ENCODE data around the gene GTPBP3.

GTPBP3 gene

DNA sequence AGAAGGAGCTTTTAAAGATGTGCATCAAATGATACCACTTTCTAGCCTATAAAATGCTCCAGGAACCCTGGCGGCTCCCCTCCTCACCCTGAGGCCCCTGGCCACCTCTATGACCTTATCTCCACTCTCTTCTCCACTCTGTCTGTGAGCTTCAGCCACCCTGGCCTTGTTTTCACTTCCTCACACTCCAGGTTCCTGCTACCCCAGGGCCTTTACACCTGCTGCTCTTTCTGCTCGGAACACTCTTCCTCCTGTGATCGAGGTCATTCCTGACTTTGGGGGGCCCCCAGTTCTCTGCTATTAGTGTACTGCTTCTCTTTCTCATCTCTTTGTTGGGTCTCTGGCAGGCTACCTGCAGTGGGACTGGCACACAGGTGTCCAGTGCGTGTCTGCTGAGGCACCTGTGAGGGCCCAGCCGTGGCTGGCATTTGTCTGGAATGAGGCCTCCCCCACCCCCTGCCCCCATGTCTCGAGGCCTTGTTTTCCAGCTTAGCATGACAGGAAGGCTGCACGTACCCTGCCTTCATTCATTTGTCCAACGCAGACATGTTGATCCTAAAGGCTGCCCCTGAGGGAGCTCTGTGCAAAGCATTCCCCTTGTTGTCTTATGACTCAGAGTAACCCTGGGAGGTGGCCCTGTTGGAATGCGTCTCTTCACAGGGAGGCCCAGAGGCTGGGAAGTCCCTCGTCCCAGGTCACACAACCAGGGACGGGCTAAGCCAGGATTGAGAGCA is 25.7 kb upstream of the GTPBP3 start:
- peak; percentile 77 for DNase-seq (ENCODE audit: low read depth)
- H3K4me3 ChIP-seq (ENCODE audit: low read length): no peak overlapping the region
- TF ChIP-seq, protein P1, sequence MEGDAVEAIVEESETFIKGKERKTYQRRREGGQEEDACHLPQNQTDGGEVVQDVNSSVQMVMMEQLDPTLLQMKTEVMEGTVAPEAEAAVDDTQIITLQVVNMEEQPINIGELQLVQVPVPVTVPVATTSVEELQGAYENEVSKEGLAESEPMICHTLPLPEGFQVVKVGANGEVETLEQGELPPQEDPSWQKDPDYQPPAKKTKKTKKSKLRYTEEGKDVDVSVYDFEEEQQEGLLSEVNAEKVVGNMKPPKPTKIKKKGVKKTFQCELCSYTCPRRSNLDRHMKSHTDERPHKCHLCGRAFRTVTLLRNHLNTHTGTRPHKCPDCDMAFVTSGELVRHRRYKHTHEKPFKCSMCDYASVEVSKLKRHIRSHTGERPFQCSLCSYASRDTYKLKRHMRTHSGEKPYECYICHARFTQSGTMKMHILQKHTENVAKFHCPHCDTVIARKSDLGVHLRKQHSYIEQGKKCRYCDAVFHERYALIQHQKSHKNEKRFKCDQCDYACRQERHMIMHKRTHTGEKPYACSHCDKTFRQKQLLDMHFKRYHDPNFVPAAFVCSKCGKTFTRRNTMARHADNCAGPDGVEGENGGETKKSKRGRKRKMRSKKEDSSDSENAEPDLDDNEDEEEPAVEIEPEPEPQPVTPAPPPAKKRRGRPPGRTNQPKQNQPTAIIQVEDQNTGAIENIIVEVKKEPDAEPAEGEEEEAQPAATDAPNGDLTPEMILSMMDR (IDR thresholded peaks at IDR 0.05; ENCODE audit: insufficient read depth, low read depth, low read length, missing control alignments): no peak

GRCh38 chr19:17312189-17313113 is 24.9 kb upstream of the GTPBP3 start:
- TF ChIP-seq, protein P1 (IDR thresholded peaks at IDR 0.05; ENCODE audit: insufficient read depth, low read depth, low read length, missing control alignments): no peak
- no peak for DNase-seq (ENCODE audit: low read depth)
- H3K4me3 ChIP-seq (ENCODE audit: low read length): no peak overlapping the region

GRCh38 chr19:17314007-17314593 is 23.3 kb upstream of the GTPBP3 start:
- no peak for DNase-seq (ENCODE audit: low read depth)
- TF ChIP-seq, protein P1 (IDR thresholded peaks at IDR 0.05; ENCODE audit: insufficient read depth, low read depth, low read length, missing control alignments): no peak
- H3K4me3 ChIP-seq (ENCODE audit: low read length): no peak overlapping the region

DNA sequence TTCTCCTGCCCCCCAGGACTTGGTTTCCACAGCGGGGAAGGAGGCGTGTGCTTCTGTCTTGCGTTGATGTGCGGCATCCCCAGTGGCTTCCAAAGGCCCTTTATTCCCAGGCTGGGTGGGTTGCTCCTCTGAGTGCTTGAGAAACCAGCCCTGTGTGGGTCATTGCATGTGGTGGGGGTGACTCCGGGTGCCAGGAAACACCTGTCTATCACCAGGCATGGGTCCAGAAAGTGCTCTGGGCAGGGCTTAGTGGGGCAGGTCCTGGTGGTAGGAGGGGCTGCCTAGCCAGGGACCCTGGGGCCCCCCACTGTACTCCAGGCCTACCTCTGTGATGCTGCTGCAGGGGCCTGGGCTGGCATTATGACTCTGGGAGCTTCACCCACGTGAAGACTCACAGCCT is 18.4 kb upstream of the GTPBP3 start:
- TF ChIP-seq, protein P1 (IDR thresholded peaks at IDR 0.05; ENCODE audit: insufficient read depth, low read depth, low read length, missing control alignments): no peak
- no peak for DNase-seq (ENCODE audit: low read depth)
- H3K4me3 ChIP-seq (ENCODE audit: low read length): no peak overlapping the region

GRCh38 chr19:17319473-17320238 is 17.7 kb upstream of the GTPBP3 start:
- H3K4me3 ChIP-seq (ENCODE audit: low read length): no peak overlapping the region
- no peak for DNase-seq (ENCODE audit: low read depth)
- TF ChIP-seq, protein P1 (IDR thresholded peaks at IDR 0.05; ENCODE audit: insufficient read depth, low read depth, low read length, missing control alignments): no peak

DNA sequence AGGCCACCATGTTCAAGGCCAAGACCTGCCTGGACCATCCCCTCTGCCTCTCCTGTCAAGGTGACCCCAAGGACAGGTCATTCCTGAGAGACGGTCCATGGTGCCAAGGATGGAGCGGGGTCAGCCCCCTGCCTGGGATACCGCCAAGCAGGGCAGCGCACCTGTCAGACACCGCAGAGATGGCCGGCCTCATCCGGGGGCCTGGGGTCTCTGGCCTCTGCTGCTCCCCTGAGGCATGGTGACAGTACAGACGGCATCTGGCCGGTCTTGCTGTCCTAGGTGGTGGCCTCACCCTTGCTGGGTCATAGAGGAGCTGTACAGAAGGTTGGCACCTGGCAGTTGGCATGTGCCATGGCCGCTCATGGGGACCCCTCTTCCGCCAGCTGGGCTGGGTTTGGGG is 16.9 kb upstream of the GTPBP3 start:
- TF ChIP-seq, protein P1 (IDR thresholded peaks at IDR 0.05; ENCODE audit: insufficient read depth, low read depth, low read length, missing control alignments): no peak
- no peak for DNase-seq (ENCODE audit: low read depth)
- H3K4me3 ChIP-seq (ENCODE audit: low read length): no peak overlapping the region

Data from epithelial cell of esophagus (primary cell).